HG02642 (cell line): Measurements from ENCODE around the gene BCO2.
"Not testable (repeated sequence)": the region's sequence is repeated elsewhere in the genome, so short reads cannot be mapped to it uniquely, and the experiment has no call there.

ENCODE experiments used
- ATAC-seq: cut with Tn5 transposase; IDR thresholded peaks from one replicate; pipeline ENCODE4 v1.9.1; 2021; ENCODE audit warnings: mild to moderate bottlenecking; ENCODE audit not compliant: unreplicated experiment, poor library complexity

BCO2 gene

DNA sequence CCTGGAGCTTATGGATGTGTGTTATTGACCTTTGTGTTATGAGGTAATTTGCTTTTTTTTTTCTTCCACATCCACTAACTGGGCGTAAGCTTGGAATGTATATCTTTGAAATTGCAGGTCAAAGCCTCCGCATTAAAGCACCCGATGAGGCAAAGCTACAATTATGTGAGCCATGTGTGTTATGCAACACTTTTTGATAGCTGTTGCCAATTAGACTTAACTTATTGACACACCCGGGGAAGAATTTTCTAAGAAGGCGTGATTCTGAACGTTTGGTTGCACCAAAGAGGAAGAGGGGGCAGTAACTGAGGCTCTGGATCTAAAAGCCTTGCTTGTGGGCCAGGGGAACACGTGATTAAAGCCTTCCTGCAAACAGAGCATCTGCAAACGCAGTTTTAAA lies 8.8 kb upstream of the BCO2 start:
- no peak for ATAC-seq

GRCh38 chr11:112167145-112167544 lies 8.2 kb upstream of the BCO2 start, which contains the start of gene TEX12:
TEX12 (plus strand) TSS chr11:112167372; CDS start chr11:112169269, 1,897 bp downstream.
- no peak for ATAC-seq

DNA sequence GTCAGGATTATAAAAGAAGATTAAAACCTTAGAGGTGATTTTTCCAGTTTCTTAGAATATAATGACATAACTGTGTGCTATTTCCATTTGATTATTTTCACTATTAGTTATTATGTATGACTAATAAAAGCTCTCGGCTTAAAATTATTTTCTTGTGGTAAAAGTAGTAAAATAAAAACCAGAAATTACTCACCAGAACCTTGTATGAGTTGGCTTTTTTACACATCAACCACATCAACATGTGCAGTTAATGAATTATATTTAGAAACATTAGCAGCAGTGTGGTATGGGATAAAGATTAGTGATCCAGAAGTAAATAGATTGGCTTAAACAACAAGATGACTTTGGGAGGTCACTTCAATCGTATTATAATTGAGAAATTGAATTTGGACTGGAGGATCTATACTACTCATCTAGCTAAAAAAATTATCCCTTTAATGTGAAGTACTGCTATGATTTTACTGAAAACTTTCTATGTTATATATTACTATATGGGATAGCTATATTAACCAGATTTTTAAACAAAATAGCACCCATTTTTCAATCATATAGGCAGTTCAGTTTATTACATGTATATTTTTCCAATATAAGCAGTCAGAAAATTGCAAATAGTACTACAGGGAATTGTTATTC lies 2.8 kb upstream of the BCO2 start:
- no peak for ATAC-seq

- ATAC-seq, result no peak
These were observed 2.2 kb upstream of the BCO2 start for GRCh38 chr11:112173152-112173551.

DNA sequence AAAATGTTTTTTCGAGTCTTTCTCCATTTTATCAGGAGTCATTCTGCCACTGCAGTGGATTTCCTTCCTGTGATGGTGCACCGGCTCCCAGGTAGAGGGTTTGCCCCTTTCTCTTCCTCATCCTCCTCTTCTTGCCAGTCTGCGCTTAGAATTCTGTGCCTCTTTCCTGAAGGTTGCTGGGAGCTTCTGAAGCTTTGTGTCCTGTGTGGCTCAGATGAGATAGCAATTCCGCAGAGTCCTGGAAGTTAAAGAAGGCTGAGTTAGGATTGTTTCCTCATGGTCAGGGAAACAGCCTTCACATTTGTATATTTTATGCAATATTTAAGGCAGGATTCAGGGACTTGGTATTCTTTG lies 264 bp downstream of the BCO2 start:
- no peak for ATAC-seq

DNA sequence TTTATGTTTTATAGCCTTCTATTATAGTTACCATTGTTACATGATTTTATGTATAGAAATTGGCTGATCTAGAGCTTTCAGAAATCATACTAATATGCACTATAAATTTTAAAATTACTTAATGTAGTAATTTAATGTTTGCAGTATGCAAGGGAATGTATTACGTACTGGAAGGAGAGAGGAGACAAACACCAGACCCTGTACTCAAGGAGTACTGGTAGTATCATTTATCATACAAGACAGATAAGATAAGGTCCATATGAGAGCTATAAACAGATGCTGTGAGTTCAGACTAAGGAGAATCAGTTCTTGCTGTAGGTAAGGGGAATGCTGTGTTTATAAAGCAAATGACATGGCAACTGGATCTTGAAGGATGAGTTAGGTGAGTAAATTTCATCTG lies 765 bp downstream of the BCO2 start:
- ATAC-seq, result no peak

DNA sequence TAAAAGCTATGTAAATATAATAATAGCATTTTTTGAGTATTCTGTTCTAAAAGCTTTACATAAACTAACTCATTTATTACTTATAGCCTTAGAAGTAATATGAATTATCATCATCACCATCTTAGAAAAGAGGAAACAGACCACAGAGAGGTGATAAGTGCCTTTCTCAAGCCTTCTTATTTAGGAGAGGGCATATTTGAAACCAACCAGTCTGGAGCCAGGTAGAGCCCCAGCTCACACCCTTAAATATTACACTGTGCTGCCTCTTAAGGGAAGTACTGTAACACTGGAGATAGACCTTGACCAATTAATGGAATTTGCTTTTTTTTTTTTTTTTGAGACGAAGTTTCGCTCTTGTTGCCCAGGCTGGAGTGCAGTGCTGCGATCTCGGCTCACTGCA lies 2.3 kb downstream of the BCO2 start:
- no peak for ATAC-seq

- no peak for ATAC-seq
These were observed 3.1 kb downstream of the BCO2 start for GRCh38 chr11:112178428-112178827.

GRCh38 chr11:112178936-112179335 lies 3.6 kb downstream of the BCO2 start:
- ATAC-seq, result no peak

DNA sequence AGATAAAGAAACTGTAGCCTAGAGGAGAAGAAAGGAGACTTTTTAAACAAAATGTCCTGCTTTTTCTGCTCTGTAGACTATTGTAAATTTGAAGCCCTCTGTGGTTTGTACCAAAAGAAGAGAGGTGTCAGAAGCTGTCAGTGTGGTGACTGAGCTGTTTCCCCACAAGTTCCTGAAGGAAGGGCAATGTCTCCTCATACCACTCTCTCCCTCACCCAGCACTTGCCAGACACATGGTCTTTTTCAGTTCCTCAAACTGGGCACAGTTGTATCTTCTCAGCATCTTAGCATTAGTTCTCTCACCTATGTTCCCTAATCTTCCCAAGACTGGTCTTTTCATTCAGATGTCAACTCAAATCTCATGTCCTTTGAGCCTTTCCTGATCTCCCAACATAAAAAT lies 4.3 kb downstream of the BCO2 start:
- no peak for ATAC-seq

- ATAC-seq, result no peak
These were observed 7.6 kb downstream of the BCO2 start for GRCh38 chr11:112182867-112183266.

DNA sequence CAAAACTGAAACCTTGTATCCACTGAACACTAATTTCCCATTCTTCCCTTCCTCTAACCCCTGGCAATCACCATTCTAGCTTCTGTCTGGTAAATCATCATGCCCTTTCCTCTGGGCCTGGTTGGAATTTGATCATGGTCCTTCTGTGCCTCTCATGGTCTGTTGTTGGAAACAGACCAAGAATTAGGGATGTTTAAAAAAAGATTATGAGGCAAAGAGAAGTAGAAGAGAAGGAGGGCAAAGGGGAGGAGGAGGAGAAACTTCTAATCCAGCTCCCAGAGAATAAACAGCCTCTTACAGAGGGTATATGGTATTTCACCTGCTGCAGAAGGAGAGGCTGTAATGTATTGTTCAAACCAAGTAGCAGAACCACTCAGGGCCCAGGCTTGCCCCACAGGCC lies 10.6 kb downstream of the BCO2 start:
- no peak for ATAC-seq

- no peak for ATAC-seq
These were observed 11.0 kb downstream of the BCO2 start for GRCh38 chr11:112186304-112186703.

- not testable (repeated sequence) for ATAC-seq
These were observed 19.8 kb downstream of the BCO2 start for GRCh38 chr11:112195113-112195512.

DNA sequence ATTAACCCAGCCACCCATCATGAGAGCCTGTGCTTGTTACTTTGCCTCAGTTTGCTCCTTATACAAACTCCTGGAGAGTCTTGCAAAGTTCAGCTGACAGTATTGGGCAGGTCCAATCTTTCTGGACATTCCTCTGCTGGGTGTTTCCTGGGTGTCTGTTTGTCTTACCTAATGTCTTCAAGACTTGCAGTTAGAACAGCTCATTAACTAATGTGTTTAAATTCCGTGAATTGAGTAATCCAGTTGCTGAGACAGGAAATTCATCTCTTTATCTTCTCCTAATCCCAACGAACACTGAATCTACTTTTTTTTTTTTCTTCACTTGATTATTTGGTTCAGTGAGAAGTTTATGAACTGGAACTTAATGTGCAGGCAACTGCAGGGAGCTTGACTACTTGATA lies 20.6 kb downstream of the BCO2 start:
- ATAC-seq, result no peak

DNA sequence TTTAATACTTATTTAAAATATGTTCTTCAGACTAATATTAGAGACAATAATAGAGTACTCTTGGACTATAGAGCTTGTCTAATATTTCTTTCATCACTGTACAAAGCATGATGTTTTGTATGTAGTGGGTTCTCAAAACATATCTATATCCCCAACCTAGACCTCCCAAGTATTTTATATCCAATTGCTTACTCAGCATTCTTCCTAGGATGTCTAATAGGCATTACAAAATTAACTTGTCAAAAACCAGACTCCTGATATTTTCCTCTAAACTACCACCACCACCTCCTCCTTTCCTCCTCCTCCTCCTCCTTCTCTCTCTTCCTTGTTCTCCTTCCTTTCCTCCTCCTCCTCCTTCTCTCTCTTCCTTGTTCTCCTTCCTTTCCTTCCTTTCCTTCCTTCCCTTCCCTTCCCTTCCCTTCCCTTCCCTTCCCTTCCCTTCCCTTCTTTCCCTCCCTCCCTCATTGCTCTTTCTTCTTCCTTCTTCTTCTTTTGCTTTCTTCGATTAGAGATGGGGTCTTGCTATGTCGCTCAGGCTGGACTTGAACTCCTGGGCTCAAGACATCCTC lies 21.3 kb downstream of the BCO2 start:
- ATAC-seq, result no peak

- not testable (repeated sequence) for ATAC-seq
These were observed 23.8 kb downstream of the BCO2 start for GRCh38 chr11:112199101-112199500.

DNA sequence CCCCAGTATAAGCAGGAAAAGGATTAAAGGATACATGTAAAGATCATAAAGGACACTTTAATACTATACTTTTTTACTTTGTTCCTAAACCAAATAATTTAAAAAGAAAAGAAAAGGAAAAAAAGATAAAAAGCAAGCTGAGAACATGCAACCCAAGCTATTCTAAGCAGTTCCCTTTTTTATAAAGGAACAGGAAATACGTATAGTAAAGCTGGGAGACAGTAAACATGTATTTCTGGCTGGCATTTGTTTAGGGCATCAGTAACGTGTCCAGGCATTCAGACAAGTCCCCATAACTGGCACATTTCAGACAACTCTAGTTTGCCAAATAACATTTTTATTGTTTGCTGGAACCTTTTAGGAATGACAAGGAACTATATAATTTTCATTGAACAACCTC lies 24.9 kb downstream of the BCO2 start:
- ATAC-seq, result no peak

DNA sequence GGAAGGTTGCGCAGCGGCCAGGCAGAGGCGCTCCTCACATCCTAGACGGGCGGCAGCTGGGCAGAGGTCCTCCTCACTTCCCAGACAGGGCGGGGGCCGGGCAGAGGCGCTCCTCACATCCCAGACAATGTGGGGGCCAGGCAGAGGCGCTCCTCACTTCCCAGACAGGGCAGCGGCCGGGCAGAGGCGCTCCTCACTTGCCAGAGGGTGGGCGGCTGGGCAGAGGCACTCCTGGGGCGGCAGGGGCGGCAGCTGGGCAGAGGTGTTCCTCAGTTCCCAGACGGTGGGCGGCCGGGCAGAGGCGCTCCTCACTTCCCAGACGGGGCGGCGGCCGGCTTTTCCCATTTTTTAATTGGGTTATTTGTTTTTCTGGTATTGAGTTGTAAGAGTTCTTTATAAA lies 30.8 kb downstream of the BCO2 start:
- no peak for ATAC-seq

DNA sequence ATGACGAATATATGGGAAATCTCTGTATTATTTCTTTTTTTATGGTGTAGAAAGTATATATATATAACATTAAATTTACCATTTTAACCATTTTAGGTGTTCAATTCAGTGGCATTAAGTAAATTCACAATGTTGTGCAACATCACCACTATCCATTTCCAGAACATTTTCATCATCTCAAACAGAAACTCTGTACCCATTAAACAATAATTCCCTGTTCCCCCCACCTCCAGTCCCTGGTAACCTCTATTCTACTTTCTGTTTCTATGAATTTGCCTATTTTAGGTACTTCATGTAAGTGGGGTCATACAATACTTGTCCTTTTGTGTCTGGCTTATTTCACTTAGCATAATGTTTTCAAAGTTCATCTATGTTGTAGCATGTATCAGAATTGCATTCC lies 35.6 kb downstream of the BCO2 start:
- ATAC-seq, result no peak

DNA sequence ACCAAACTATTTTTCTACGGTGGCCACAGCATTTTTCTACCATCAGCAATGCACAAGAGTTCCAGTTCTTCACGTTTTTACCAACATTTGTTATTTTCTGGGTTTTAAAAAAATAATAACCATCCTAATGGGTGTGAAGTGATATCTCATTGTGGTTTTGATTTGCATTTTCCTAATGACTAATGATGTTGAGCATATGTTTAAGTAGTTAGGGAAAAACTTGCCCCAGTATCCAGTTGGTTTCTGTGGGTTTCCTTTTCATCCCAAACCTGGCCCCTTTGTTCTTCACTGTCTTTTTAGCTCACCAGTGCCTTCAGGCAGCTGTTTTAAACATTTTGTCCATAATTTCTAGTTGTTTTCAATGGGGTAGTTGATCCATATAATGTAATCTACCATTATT lies 36.2 kb downstream of the BCO2 start:
- no peak for ATAC-seq

DNA sequence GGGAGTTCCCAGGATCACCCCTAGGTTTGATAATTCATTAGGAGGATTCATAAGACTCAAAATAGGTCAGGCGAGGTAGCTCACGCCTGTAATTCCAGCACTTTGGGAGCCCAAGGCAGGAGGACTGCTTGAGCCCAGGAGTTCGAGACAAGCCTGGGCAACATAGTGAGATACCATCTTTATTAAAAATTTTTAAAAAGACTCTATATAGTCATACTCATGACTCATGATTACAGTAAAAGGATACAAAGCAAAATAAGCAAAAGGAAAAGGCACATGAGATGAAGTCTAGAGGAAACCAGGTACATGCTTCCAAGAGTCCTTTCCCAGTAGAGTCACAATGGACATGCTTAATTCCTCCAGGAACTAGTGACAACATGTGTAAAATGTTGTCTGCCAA lies 37.0 kb downstream of the BCO2 start:
- no peak for ATAC-seq

- no peak for ATAC-seq
These were observed 37.4 kb downstream of the BCO2 start for GRCh38 chr11:112212710-112213109.
